SU-DHL-6 (cell line): ENCODE measurements around the gene ZFAND2A.

Source experiments
- EZH2phosphoT487 ChIP-seq: fragments of 200-600 bp; sonication (generic), shearing (Covaris generic); conservative IDR thresholded peaks from 2 replicates; pipeline ENCODE4 v1.6.1; 2018; ENCODE audit warnings: mild to moderate bottlenecking, antibody characterized with exemption, low read length, moderate library complexity, mixed read lengths
- TF ChIP-seq, protein P1 (sequence below): fragments of 200-600 bp; sonication (generic); IDR thresholded peaks from one replicate; pipeline ENCODE4 v1.5.1; 2017; ENCODE audit warnings: antibody characterized with exemption, mild to moderate bottlenecking, low read length, moderate library complexity; ENCODE audit not compliant: insufficient read depth, poor library complexity, severe bottlenecking

GRCh38 chr7:1114088-1114487, 45.9 kb downstream of the ZFAND2A start:
- TF ChIP-seq, protein P1, sequence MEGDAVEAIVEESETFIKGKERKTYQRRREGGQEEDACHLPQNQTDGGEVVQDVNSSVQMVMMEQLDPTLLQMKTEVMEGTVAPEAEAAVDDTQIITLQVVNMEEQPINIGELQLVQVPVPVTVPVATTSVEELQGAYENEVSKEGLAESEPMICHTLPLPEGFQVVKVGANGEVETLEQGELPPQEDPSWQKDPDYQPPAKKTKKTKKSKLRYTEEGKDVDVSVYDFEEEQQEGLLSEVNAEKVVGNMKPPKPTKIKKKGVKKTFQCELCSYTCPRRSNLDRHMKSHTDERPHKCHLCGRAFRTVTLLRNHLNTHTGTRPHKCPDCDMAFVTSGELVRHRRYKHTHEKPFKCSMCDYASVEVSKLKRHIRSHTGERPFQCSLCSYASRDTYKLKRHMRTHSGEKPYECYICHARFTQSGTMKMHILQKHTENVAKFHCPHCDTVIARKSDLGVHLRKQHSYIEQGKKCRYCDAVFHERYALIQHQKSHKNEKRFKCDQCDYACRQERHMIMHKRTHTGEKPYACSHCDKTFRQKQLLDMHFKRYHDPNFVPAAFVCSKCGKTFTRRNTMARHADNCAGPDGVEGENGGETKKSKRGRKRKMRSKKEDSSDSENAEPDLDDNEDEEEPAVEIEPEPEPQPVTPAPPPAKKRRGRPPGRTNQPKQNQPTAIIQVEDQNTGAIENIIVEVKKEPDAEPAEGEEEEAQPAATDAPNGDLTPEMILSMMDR, result no peak
- no peak for TF ChIP-seq EZH2phosphoT487
